K562 (cell line): Measurements from ENCODE around the gene TUT1.

ENCODE experiments used
- ETV1 ChIP-seq: fragments of 450-650 bp; conservative IDR thresholded peaks from 2 replicates; pipeline ENCODE4 v1.6.1; 2016; ENCODE audit warnings: missing genetic modification characterization, control low read depth, low read depth, missing compliant biosample characterization
- GTF2F1 ChIP-seq: IDR thresholded peaks from 2 replicates; pipeline ENCODE4 v1.6.1; 2011; ENCODE audit warnings: low read depth, low read length, improper control_type of control experiment
- KLF6 ChIP-seq: fragments of 250-450 bp; sonication (Bioruptor Pico); IDR thresholded peaks from 2 replicates; pipeline ENCODE4 v1.4.0; 2020; ENCODE audit warnings: mild to moderate bottlenecking, moderate library complexity, borderline replicate concordance
- MEIS2 ChIP-seq: fragments of 450-650 bp; IDR thresholded peaks from 2 replicates; pipeline ENCODE4 v1.6.1; 2014; ENCODE audit warnings: mild to moderate bottlenecking; ENCODE audit not compliant: partially characterized antibody
- NFIC ChIP-seq: fragments of 450-650 bp; IDR thresholded peaks from 2 replicates; pipeline ENCODE4 v1.6.1; 2017; ENCODE audit warnings: mild to moderate bottlenecking, inconsistent platforms
- NFIX ChIP-seq: fragments of 250-450 bp; sonication (Bioruptor Pico); IDR thresholded peaks from 2 replicates; pipeline ENCODE4 v1.4.0; 2020; ENCODE audit warnings: low read depth, mild to moderate bottlenecking, moderate library complexity
- PCBP1 ChIP-seq: fragments of 200-400 bp; formaldehyde crosslinking; IDR thresholded peaks from 2 replicates; pipeline ENCODE4 v1.6.1; 2018; ENCODE audit warnings: mild to moderate bottlenecking, low read depth, low read length; ENCODE audit not compliant: poor library complexity, severe bottlenecking
- RBM15 ChIP-seq: fragments of 200-400 bp; formaldehyde crosslinking; IDR thresholded peaks from 2 replicates; pipeline ENCODE4 v1.6.1; 2018; ENCODE audit warnings: mild to moderate bottlenecking, low read length, moderate library complexity; ENCODE audit not compliant: insufficient read depth
- SMARCA4 ChIP-seq: fragments of 450-650 bp; IDR thresholded peaks from 2 replicates; pipeline ENCODE4 v1.6.1; 2016
- SP2 ChIP-seq: IDR thresholded peaks from 2 replicates; pipeline ENCODE4 v1.6.1; 2011; ENCODE audit warnings: mild to moderate bottlenecking, low read depth, low read length, moderate library complexity; ENCODE audit not compliant: poor library complexity, severe bottlenecking; ENCODE audit errors: extremely low read depth
- ZNF324 ChIP-seq: fragments of 250-450 bp; sonication (Bioruptor Pico); IDR thresholded peaks from 2 replicates; pipeline ENCODE4 v1.4.0; 2020; ENCODE audit warnings: mild to moderate bottlenecking
- TF ChIP-seq, protein P1 (sequence below): sonication (generic); formaldehyde crosslinking; IDR thresholded peaks from 2 replicates; pipeline ENCODE4 v1.8.1; 2022; ENCODE audit warnings: missing genetic modification reagents
- TF ChIP-seq, protein P2 (sequence below), 3 experiments: fragments of 200-800 bp in 1 of 3; fragments of 250-450 bp in 1 of 3; fragments of 450-650 bp in 1 of 3; sonication (Bioruptor Pico) in 1 of 3; sonication (Bioruptor generic) in 1 of 3; formaldehyde crosslinking in 1 of 3; IDR thresholded peaks; 2 replicates each; pipeline versions ENCODE4 v1.6.1 to v1.8.0; 2016 to 2022; ENCODE audit warnings: mild to moderate bottlenecking in 2 of 3, missing genetic modification characterization in 2 of 3, missing compliant biosample characterization in 1 of 3, moderate library complexity in 1 of 3

DNA sequence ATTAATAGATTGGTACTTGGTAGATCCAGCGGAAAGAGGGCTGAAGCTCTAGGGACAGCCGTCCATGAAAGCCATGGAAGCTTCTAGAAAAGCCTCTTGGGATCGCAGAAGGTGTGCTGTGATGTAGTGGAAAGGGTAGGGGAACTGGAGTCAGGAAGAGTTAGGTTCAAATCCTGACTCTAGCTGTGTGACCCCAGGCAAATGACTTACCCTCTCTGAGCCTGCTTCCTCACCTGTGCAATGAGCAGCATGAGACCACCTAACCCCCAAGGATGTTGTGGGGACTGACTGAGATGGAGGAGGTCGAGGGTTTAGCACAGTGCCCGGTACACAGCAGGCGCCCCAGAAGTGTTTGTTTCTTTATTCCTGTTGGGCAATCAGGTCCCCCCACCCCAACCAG lies 19.1 kb upstream of the TUT1 start:
- TF ChIP-seq MEIS2 (no peak), ZNF324 (CRISPR knock-in tag) (no peak), ETV1 (tag) (no peak), GTF2F1 (no peak), NFIX (CRISPR knock-in tag) (no peak), NFIC (no peak), SP2 (no peak), SMARCA4 (no peak), KLF6 (CRISPR knock-in tag) (no peak), PCBP1 (no peak), RBM15 (no peak)
- TF ChIP-seq, protein P1, sequence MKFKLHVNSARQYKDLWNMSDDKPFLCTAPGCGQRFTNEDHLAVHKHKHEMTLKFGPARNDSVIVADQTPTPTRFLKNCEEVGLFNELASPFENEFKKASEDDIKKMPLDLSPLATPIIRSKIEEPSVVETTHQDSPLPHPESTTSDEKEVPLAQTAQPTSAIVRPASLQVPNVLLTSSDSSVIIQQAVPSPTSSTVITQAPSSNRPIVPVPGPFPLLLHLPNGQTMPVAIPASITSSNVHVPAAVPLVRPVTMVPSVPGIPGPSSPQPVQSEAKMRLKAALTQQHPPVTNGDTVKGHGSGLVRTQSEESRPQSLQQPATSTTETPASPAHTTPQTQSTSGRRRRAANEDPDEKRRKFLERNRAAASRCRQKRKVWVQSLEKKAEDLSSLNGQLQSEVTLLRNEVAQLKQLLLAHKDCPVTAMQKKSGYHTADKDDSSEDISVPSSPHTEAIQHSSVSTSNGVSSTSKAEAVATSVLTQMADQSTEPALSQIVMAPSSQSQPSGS (CRISPR knock-in tag) = no peak
- TF ChIP-seq, protein P2, sequence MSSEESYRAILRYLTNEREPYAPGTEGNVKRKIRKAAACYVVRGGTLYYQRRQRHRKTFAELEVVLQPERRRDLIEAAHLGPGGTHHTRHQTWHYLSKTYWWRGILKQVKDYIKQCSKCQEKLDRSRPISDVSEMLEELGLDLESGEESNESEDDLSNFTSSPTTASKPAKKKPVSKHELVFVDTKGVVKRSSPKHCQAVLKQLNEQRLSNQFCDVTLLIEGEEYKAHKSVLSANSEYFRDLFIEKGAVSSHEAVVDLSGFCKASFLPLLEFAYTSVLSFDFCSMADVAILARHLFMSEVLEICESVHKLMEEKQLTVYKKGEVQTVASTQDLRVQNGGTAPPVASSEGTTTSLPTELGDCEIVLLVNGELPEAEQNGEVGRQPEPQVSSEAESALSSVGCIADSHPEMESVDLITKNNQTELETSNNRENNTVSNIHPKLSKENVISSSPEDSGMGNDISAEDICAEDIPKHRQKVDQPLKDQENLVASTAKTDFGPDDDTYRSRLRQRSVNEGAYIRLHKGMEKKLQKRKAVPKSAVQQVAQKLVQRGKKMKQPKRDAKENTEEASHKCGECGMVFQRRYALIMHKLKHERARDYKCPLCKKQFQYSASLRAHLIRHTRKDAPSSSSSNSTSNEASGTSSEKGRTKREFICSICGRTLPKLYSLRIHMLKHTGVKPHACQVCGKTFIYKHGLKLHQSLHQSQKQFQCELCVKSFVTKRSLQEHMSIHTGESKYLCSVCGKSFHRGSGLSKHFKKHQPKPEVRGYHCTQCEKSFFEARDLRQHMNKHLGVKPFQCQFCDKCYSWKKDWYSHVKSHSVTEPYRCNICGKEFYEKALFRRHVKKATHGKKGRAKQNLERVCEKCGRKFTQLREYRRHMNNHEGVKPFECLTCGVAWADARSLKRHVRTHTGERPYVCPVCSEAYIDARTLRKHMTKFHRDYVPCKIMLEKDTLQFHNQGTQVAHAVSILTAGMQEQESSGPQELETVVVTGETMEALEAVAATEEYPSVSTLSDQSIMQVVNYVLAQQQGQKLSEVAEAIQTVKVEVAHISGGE (CRISPR knock-in tag; IDR thresholded peaks at IDR 0.05) = no peak
